GM12874 (cell line): ENCODE data around the gene MRFAP1L1.

Source experiments
- TF ChIP-seq, protein P1 (sequence below): IDR thresholded peaks from 2 replicates; pipeline ENCODE4 v1.5.1; 2011; ENCODE audit warnings: low read depth, mild to moderate bottlenecking, control low read depth, low read length, moderate library complexity; ENCODE audit not compliant: insufficient read depth

Gene MRFAP1L1

DNA sequence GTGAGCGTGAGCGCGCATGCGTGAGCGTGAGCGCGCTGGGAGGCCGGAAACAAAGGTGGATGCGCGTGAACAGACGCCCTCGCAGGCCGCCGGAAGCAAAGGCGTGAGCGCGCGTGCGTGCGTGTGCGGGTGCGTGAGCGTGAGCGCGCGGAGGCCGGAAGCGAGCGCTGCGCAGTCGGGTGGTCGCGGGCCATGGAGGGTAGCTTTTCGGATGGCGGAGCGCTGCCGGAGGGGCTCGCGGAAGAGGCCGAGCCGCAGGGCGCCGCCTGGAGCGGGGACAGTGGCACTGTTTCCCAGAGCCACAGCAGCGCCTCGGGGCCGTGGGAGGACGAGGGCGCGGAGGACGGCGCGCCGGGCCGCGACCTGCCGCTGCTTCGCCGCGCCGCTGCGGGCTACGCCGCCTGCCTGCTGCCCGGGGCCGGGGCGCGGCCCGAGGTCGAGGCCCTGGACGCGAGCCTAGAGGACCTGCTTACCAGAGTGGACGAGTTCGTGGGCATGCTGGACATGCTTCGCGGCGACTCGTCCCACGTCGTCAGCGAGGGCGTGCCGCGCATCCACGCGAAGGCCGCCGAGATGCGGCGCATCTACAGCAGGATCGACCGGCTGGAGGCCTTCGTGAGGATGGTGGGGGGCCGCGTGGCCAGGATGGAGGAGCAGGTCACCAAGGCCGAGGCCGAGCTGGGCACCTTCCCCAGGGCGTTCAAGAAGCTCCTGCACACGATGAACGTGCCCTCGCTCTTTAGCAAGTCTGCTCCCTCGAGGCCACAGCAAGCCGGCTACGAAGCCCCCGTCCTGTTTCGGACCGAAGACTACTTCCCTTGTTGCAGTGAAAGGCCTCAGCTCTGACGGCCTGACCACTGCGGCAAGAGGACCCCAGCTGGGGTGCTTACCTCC lies 6.6 kb upstream of the MRFAP1L1 start, which contains the start of gene BLOC1S4:
BLOC1S4 (plus strand) TSS at position 157 of the 894 bp plus-strand sequence; CDS start at position 193, 36 bp downstream.
- TF ChIP-seq, protein P1, sequence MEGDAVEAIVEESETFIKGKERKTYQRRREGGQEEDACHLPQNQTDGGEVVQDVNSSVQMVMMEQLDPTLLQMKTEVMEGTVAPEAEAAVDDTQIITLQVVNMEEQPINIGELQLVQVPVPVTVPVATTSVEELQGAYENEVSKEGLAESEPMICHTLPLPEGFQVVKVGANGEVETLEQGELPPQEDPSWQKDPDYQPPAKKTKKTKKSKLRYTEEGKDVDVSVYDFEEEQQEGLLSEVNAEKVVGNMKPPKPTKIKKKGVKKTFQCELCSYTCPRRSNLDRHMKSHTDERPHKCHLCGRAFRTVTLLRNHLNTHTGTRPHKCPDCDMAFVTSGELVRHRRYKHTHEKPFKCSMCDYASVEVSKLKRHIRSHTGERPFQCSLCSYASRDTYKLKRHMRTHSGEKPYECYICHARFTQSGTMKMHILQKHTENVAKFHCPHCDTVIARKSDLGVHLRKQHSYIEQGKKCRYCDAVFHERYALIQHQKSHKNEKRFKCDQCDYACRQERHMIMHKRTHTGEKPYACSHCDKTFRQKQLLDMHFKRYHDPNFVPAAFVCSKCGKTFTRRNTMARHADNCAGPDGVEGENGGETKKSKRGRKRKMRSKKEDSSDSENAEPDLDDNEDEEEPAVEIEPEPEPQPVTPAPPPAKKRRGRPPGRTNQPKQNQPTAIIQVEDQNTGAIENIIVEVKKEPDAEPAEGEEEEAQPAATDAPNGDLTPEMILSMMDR: no peak

DNA sequence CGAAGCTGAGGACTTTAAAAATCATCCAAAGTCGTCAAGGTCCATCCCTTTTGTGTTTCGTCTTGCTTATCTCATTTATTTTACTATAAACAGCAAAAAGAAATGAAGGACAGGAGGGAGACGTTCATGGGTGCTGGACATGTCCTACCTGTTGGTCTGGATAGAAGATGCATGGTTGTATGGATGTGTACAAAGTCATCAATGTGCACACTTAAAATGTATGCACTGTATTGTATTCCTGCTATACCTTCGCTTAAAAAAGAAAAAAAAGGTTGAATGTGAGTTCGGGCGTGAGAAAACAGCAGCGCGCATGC lies 6.0 kb upstream of the MRFAP1L1 start:
- TF ChIP-seq, protein P1: no peak

DNA sequence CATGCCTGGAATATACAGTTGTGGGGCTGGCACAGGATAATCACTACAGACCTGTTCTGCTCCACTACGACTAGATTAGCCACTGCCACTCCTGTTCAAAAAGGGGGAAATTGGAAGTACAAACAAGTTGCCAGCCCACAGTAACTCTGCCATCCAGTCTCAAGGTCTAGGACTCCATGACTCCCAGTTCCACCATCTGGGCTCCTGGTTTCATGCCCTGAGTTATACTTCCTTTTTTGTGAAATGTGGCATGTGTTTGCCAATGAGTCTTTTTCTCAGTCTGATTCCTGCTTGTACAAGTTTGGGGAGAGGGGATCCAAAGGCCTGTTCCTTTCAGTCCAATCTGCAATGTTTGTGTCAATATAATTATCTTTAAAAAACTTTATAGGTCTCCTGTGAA lies 5.3 kb upstream of the MRFAP1L1 start:
- TF ChIP-seq, protein P1: no peak

DNA sequence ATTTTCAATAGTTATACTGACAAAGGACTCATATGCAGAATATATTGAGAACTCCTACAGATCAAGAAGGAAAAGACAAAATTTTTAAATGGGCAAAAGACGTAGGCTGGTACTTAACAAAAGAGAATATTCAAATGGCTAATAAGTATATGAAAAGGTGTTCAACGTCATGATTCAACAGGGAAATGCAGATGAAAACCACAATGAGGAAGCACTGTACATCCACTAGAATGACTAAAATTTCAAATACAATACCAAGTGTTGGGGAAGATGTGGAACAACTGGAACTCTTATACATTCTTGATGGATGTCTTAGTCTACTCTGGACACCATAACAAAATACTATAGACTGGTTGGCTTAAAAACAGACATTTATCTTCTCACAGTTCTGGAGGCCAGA lies 1.3 kb upstream of the MRFAP1L1 start:
- TF ChIP-seq, protein P1: no peak

DNA sequence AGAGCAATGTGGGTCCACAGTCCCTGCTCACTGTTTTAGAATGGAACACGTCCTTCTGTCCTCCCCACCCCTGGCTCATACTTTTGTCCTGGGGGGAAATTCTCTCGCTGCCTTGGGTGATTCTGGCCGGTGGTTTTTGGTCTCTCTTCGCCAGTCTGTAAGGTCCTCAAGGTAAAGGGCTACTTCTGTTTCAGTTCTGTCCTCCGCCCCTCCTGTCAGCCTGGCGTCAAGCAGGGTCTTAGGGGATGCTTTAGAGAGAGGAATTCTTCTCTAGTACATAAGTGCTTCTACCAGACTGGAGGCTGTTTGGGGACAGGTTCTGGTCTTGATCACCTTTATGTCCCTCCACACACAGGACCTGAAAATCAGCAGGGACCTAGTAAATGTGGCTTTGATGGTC lies 617 bp upstream of the MRFAP1L1 start:
- TF ChIP-seq, protein P1: no peak

DNA sequence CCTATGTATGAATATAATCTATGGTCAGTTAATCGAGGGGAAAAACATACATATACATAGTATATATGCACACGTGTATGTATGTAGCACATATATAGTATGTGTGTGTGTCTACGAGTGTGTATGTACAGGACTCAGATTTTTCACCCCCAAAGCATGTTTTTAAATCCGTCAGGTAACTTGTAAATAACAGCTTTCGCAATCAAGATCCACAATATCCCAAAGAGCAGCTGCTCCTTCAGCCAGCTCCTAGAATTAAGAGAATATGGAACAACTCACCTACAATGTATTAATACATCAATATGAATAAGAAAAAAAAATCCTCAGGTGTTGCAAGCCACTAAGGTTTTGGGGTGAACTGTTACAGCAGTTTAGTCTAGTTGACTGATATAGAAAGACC lies 3.5 kb downstream of the MRFAP1L1 start:
- TF ChIP-seq, protein P1: no peak

DNA sequence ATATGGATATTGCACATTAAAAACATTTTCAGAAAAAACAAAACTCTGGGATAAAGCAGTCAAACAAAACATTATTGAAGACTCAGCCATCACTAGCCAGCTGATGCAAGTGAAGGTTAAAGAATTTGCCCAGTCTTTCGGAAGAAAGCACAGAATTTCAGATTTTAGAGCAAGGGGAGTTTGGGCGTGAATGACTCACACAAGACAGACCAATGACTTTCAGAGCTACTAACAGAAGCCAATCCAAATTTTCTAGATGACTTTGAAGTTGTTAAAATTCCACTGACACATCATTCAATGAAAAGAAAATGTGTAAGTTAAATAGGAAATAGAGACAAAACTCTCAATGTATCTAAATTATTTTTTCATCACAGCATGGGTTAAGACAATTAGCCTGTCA lies 4.0 kb downstream of the MRFAP1L1 start:
- TF ChIP-seq, protein P1: no peak
